Right kidney (tissue), 1 donor: Measurements from ENCODE around the gene ITGAE.
"Not testable (repeated sequence)": the region's sequence is repeated elsewhere in the genome, so short reads cannot be mapped to it uniquely, and the experiment has no call there.

Experiments used
- DNase-seq: peaks from one replicate; pipeline ENCODE4 v3.0.0-alpha.2; 2016

Gene ITGAE

GRCh38 chr17:3728099-3728498 is 72.9 kb downstream of the ITGAE start:
- DNase-seq, result not testable (repeated sequence)

- no peak for DNase-seq
Measured at GRCh38 chr17:3727041-3727440, 73.9 kb downstream of the ITGAE start.

- no peak for DNase-seq
Measured at GRCh38 chr17:3724378-3725077, 76.5 kb downstream of the ITGAE start.

GRCh38 chr17:3723556-3724377 is 77.2 kb downstream of the ITGAE start, which contains the start of gene HASPIN:
Gene HASPIN (plus strand): TSS chr17:3723903. CDS start chr17:3723936, 33 bp downstream.
- DNase-seq, result peak; percentile 97

GRCh38 chr17:3723188-3723555 is 77.8 kb downstream of the ITGAE start:
- DNase-seq, result no peak

GRCh38 chr17:3722716-3723115 is 78.3 kb downstream of the ITGAE start:
- DNase-seq, result no peak

- no peak for DNase-seq
Measured at GRCh38 chr17:3719265-3719664, 81.7 kb downstream of the ITGAE start.

GRCh38 chr17:3718201-3718600 is 82.8 kb downstream of the ITGAE start:
- DNase-seq, result no peak

GRCh38 chr17:3715296-3715695 is 85.7 kb downstream of the ITGAE start:
- no peak for DNase-seq

GRCh38 chr17:3712811-3713463 is 88.1 kb downstream of the ITGAE start:
- DNase-seq, result no peak

- no peak for DNase-seq
Measured at GRCh38 chr17:3710951-3711383, 90.0 kb downstream of the ITGAE start.

- DNase-seq, result no peak
Measured at GRCh38 chr17:3708366-3708765, 92.6 kb downstream of the ITGAE start.

GRCh38 chr17:3705718-3705984 is 95.3 kb downstream of the ITGAE start:
- DNase-seq, result not testable (repeated sequence)

GRCh38 chr17:3704931-3705717 is 95.9 kb downstream of the ITGAE start:
- DNase-seq, result no peak

GRCh38 chr17:3702041-3702539 is 98.9 kb downstream of the ITGAE start:
- DNase-seq, result not testable (repeated sequence)

- DNase-seq, result no peak
Measured at GRCh38 chr17:3699951-3700350, 101.0 kb downstream of the ITGAE start.

GRCh38 chr17:3698139-3698538 is 102.8 kb downstream of the ITGAE start:
- DNase-seq, result no peak

- DNase-seq, result no peak
Measured at GRCh38 chr17:3697103-3697476, 103.9 kb downstream of the ITGAE start.

- DNase-seq, result peak; percentile 61
Measured at GRCh38 chr17:3695723-3696411, 105.1 kb downstream of the ITGAE start, which contains the start of gene P2RX5. Gene P2RX5 (minus strand): TSS chr17:3696155. CDS start chr17:3696005, 150 bp downstream.

GRCh38 chr17:3695129-3695722 is 105.8 kb downstream of the ITGAE start:
- no peak for DNase-seq

GRCh38 chr17:3693829-3694231 is 107.2 kb downstream of the ITGAE start:
- DNase-seq, result no peak
